ENCODE data around the gene C19orf47. TPM values are rescaled to one million over a fixed set of nuclear protein-coding genes. Genes with fewer than 3 reads are reported as not detected.

The C19orf47 gene
- total and polyA plus RNA-seq, 2 donors (not counting 3 experiments of a cell fraction or from before 2014, with no cell fraction given), result 16.4 to 27.0 TPM

GRCh38 chr19:40374084-40374483 lies 25.9 kb upstream of the C19orf47 start:
- H3K36me3 ChIP-seq (ENCODE audit: control insufficient read depth in 2 of 2, extremely low read depth in 1 of 2, insufficient read depth in 2 of 2, low read length in 2 of 2), result peaks cover 0 to 21% of the 10 kb centered on the region in 2 experiments
- no peaks in the 10 kb centered on the region for H3K27me3 ChIP-seq (ENCODE audit: control insufficient read depth in 2 of 2, insufficient read depth in 2 of 2, low read length in 2 of 2)
- DNase-seq (ENCODE audit: low read depth, low spot score) (no peak), FAIRE-seq (no peak)
- H3K27ac ChIP-seq (ENCODE audit: insufficient read depth, low read depth, low read length), result no peak overlapping the region
- no peak overlapping the region for H3K9ac ChIP-seq (replicated peaks; ENCODE audit: extremely low read depth, insufficient read depth, low read length)
- H4K20me1 ChIP-seq (replicated peaks; ENCODE audit: control insufficient read depth, extremely low read depth, insufficient read depth, low read length), result no peaks in the 10 kb centered on the region
- H2AFZ ChIP-seq (ENCODE audit: low read depth, low read length), result no peak overlapping the region
- dilution Hi-C loops (cut with MboI; ENCODE audit: extremely low pct_ligation_motif_present, low sequenced_read_pairs), result no loop called here
- intact Hi-C loops (cut with micrococcal nuclease), result no loop called here
- POLR2A ChIA-PET, result interaction anchor here (0.6 kb wide), 1 partner anchor 10 kb away, joined by 3 read pairs; no protein-coding TSS in a partner anchor
- no peaks in the 10 kb centered on the region for H3K9me1 ChIP-seq (replicated peaks; ENCODE audit: control insufficient read depth, extremely low read depth, insufficient read depth, low read length)
- no peaks in the 10 kb centered on the region for H3K4me1 ChIP-seq (ENCODE audit: control insufficient read depth, extremely low read depth, insufficient read depth, low read length)
- H3K4me2 ChIP-seq (ENCODE audit: insufficient read depth, low read length), result no peak overlapping the region
- CTCF ChIA-PET, result no interaction called here
- H3K79me2 ChIP-seq (ENCODE audit: control insufficient read depth, insufficient read depth, low read length), result no peaks in the 10 kb centered on the region
- no peak overlapping the region for H3K4me3 ChIP-seq (replicated peaks in 1 of 3; ENCODE audit: insufficient read depth in 1 of 3, low read depth in 1 of 3, low read length in 3 of 3)
- H3K9me3 ChIP-seq (replicated peaks; ENCODE audit: control insufficient read depth, insufficient read depth, low read length), result no peaks in the 10 kb centered on the region
- TF ChIP-seq, protein P1, sequence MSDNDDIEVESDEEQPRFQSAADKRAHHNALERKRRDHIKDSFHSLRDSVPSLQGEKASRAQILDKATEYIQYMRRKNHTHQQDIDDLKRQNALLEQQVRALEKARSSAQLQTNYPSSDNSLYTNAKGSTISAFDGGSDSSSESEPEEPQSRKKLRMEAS (IDR thresholded peaks at IDR 0.05; ENCODE audit: insufficient read depth, insufficient read length), result no peak
- TF ChIP-seq GATA2 (IDR thresholded peaks at IDR 0.05; ENCODE audit: insufficient read depth, insufficient read length, low read depth, low read length) (no peak), JUN (IDR thresholded peaks at IDR 0.05; ENCODE audit: borderline replicate concordance, insufficient read depth, insufficient read length, low read depth) (no peak)
- BruUV-seq (replicated peaks), result no TSS peak

DNA sequence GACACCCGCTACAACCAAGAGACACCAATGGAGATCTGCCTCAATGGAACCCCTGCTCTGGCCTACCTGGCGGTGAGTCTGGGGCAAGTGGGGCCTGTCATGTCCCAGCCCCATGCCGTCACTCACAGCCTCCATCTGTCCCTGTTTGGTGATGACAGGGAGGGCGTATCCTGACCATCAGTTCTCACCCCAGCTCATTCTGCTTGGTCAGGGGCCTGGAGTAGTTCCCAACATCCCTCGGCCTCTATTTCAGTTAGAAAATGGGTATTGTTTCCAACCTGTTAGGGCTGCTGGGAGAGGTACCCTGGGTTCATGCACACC lies 23.6 kb upstream of the C19orf47 start:
- no peaks in the 10 kb centered on the region for H3K9me3 ChIP-seq (replicated peaks; ENCODE audit: control insufficient read depth, insufficient read depth, low read length)
- CTCF ChIA-PET, result interaction anchor here (0.9 kb wide), 1 partner anchor 15 kb away, joined by 3 read pairs; no protein-coding TSS in a partner anchor
- no peaks in the 10 kb centered on the region for H3K4me1 ChIP-seq (ENCODE audit: control insufficient read depth, extremely low read depth, insufficient read depth, low read length)
- H3K36me3 ChIP-seq (ENCODE audit: control insufficient read depth in 2 of 2, extremely low read depth in 1 of 2, insufficient read depth in 2 of 2, low read length in 2 of 2), result peaks cover 0 to 11% of the 10 kb centered on the region in 2 experiments
- H3K27ac ChIP-seq (ENCODE audit: insufficient read depth, low read depth, low read length), result no peak overlapping the region
- DNase-seq (ENCODE audit: low read depth, low spot score) (no peak), FAIRE-seq (no peak)
- BruUV-seq (replicated peaks), result no TSS peak
- no peak overlapping the region for H3K9ac ChIP-seq (replicated peaks; ENCODE audit: extremely low read depth, insufficient read depth, low read length)
- H3K9me1 ChIP-seq (replicated peaks; ENCODE audit: control insufficient read depth, extremely low read depth, insufficient read depth, low read length), result no peaks in the 10 kb centered on the region
- H3K4me2 ChIP-seq (ENCODE audit: insufficient read depth, low read length), result no peak overlapping the region
- H3K27me3 ChIP-seq (ENCODE audit: control insufficient read depth in 2 of 2, insufficient read depth in 2 of 2, low read length in 2 of 2), result no peaks in the 10 kb centered on the region
- H2AFZ ChIP-seq (ENCODE audit: low read depth, low read length), result no peak overlapping the region
- no peaks in the 10 kb centered on the region for H3K79me2 ChIP-seq (ENCODE audit: control insufficient read depth, insufficient read depth, low read length)
- dilution Hi-C loops (cut with MboI; ENCODE audit: extremely low pct_ligation_motif_present, low sequenced_read_pairs) (no loop called here), intact Hi-C loops (cut with micrococcal nuclease) (no loop called here)
- no peak overlapping the region for H3K4me3 ChIP-seq (replicated peaks in 1 of 3; ENCODE audit: insufficient read depth in 1 of 3, low read depth in 1 of 3, low read length in 3 of 3)
- no peaks in the 10 kb centered on the region for H4K20me1 ChIP-seq (replicated peaks; ENCODE audit: control insufficient read depth, extremely low read depth, insufficient read depth, low read length)
- TF ChIP-seq POLR2A (IDR thresholded peaks at IDR 0.05; ENCODE audit: low read depth, low read length) (no peak), FOS (IDR thresholded peaks at IDR 0.05; ENCODE audit: borderline replicate concordance, insufficient read depth, low read length) (no peak), GATA2 (IDR thresholded peaks at IDR 0.05; ENCODE audit: insufficient read depth, insufficient read length, low read depth, low read length) (no peak), MYC (IDR thresholded peaks at IDR 0.05; ENCODE audit: low read depth, low read length) (no peak), EZH2 (IDR thresholded peaks at IDR 0.05; ENCODE audit: borderline replicate concordance, low read depth, low read length, severe bottlenecking) (no peak), JUN (IDR thresholded peaks at IDR 0.05; ENCODE audit: borderline replicate concordance, insufficient read depth, insufficient read length, low read depth) (no peak), POLR2AphosphoS5 (IDR thresholded peaks at IDR 0.05; ENCODE audit: insufficient read depth, low read depth, low read length) (no peak)
- TF ChIP-seq, protein P1 (IDR thresholded peaks at IDR 0.05; ENCODE audit: insufficient read depth, insufficient read length), result no peak
- TF ChIP-seq, protein P2, sequence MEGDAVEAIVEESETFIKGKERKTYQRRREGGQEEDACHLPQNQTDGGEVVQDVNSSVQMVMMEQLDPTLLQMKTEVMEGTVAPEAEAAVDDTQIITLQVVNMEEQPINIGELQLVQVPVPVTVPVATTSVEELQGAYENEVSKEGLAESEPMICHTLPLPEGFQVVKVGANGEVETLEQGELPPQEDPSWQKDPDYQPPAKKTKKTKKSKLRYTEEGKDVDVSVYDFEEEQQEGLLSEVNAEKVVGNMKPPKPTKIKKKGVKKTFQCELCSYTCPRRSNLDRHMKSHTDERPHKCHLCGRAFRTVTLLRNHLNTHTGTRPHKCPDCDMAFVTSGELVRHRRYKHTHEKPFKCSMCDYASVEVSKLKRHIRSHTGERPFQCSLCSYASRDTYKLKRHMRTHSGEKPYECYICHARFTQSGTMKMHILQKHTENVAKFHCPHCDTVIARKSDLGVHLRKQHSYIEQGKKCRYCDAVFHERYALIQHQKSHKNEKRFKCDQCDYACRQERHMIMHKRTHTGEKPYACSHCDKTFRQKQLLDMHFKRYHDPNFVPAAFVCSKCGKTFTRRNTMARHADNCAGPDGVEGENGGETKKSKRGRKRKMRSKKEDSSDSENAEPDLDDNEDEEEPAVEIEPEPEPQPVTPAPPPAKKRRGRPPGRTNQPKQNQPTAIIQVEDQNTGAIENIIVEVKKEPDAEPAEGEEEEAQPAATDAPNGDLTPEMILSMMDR (IDR thresholded peaks at IDR 0.05; ENCODE audit: extremely low read depth in 1 of 2, insufficient read depth in 1 of 2, low read depth in 1 of 2, low read length in 2 of 2), result no peak
- POLR2A ChIA-PET, result no interaction called here

Measured in endothelial cell of umbilical vein (primary cell).